AG04450 (cell line): ENCODE data around the gene ATP1A1. TPM values are rescaled to one million over a fixed set of nuclear protein-coding genes. Genes with fewer than 3 reads are reported as not detected.

Source experiments
- CTCF ChIA-PET: fragments of 300-600, 350-600 bp; formaldehyde crosslinking; extraction: SDS; loops from one replicate; lab custom pipeline; 2022; ENCODE audit warnings: antibody characterized with exemption, inconsistent platforms; lab: Charles Lee
- POLR2A ChIA-PET: fragments of 350-600 bp; formaldehyde crosslinking; extraction: SDS; loops from one replicate; lab custom pipeline; 2021; ENCODE audit warnings: antibody characterized with exemption, inconsistent platforms; lab: Yijun Ruan, JAX
- DNase-seq: peaks from one replicate; pipeline ENCODE4 v3.0.0-alpha.2; 2011; ENCODE audit warnings: low read depth, low spot score
- H3K27ac ChIP-seq: one replicate; pipeline ENCODE4 v1.5.1; 2012; ENCODE audit warnings: low read depth, low read length, control low read depth
- H3K27me3 ChIP-seq: one replicate; pipeline ENCODE4 v1.6.0; 2012; ENCODE audit warnings: low read length; ENCODE audit not compliant: control insufficient read depth, insufficient read depth
- H3K4me3 ChIP-seq: 2 replicates; pipeline ENCODE4 v1.5.1; 2011; ENCODE audit warnings: mild to moderate bottlenecking, low read depth, low read length, control low read depth
- H3K9me3 ChIP-seq: 2 replicates; pipeline ENCODE4 v1.5.1; 2012; ENCODE audit warnings: low read length; ENCODE audit not compliant: control insufficient read depth, insufficient read depth
- polyA plus RNA-seq: library from polyadenylated mRNA; depleted of rRNA; stranded (reverse); fragments of >200 nt; gene quantifications from 2 replicates; pipeline ENCODE4 v1.2.3, GENCODE V29; 2011
- TF ChIP-seq, protein P1 (sequence below): IDR thresholded peaks from 2 replicates; pipeline ENCODE4 v1.5.1; 2011; ENCODE audit warnings: low read depth, low read length, control low read depth, inconsistent platforms

ATP1A1 gene
- polyA plus RNA-seq, 1 experiment = 194 TPM

DNA sequence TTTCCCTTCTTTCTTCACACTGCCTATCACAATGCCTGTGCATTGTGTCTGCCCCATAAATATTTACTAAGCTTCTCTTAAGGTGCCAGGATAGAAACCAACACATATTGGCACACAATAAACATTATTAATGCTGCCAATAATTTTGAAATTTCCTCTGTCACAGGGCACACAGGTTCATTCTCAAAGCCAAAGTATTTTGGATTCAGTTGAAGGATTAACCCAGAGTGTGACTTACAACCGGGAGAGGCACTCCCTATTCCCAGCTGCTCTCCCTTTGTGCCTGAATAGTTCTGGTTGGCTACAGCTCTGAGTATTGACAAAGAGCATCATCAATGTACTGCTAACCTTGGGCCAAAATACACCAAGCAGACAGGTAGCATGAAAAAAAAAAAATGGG lies 46.6 kb upstream of the ATP1A1 start:
- DNase-seq = no peak
- ChIA-PET POLR2A (no interaction called here), CTCF (interaction anchor here (0.7 kb wide), 1 partner anchor 187 kb away, joined by 5 read pairs; no protein-coding TSS in a partner anchor)
- TF ChIP-seq, protein P1, sequence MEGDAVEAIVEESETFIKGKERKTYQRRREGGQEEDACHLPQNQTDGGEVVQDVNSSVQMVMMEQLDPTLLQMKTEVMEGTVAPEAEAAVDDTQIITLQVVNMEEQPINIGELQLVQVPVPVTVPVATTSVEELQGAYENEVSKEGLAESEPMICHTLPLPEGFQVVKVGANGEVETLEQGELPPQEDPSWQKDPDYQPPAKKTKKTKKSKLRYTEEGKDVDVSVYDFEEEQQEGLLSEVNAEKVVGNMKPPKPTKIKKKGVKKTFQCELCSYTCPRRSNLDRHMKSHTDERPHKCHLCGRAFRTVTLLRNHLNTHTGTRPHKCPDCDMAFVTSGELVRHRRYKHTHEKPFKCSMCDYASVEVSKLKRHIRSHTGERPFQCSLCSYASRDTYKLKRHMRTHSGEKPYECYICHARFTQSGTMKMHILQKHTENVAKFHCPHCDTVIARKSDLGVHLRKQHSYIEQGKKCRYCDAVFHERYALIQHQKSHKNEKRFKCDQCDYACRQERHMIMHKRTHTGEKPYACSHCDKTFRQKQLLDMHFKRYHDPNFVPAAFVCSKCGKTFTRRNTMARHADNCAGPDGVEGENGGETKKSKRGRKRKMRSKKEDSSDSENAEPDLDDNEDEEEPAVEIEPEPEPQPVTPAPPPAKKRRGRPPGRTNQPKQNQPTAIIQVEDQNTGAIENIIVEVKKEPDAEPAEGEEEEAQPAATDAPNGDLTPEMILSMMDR = no peak
- H3K27me3 ChIP-seq = peaks cover 3% of the 10 kb centered on the region
- no peak overlapping the region for H3K27ac ChIP-seq
- H3K4me3 ChIP-seq = no peak overlapping the region
- H3K9me3 ChIP-seq = no peaks in the 10 kb centered on the region

DNA sequence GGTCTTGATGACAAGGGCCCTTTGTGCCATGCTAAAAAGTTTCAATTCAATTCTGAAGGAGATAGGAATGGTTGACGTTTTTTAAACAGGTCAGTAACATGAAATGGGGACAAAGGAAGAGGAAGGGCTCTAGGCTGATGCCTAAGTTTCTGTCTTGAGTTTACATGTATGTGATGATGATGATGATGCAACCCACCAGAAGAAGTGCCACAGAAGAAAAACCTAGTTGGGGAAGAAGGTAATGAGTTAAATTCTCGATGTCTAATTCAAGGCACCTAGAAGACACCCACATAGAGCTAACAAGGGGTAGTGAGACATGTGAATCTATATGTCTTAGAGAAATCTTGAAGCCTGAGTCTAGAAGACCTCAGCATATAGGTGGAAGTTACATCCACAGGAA lies 44.4 kb upstream of the ATP1A1 start:
- CTCF ChIA-PET = no interaction called here
- Histone ChIP-seq H3K9me3 (no peaks in the 10 kb centered on the region), H3K27ac (no peak overlapping the region), H3K27me3 (no peaks in the 10 kb centered on the region), H3K4me3 (no peak overlapping the region)
- POLR2A ChIA-PET = no interaction called here
- TF ChIP-seq, protein P1 = no peak
- DNase-seq = no peak

DNA sequence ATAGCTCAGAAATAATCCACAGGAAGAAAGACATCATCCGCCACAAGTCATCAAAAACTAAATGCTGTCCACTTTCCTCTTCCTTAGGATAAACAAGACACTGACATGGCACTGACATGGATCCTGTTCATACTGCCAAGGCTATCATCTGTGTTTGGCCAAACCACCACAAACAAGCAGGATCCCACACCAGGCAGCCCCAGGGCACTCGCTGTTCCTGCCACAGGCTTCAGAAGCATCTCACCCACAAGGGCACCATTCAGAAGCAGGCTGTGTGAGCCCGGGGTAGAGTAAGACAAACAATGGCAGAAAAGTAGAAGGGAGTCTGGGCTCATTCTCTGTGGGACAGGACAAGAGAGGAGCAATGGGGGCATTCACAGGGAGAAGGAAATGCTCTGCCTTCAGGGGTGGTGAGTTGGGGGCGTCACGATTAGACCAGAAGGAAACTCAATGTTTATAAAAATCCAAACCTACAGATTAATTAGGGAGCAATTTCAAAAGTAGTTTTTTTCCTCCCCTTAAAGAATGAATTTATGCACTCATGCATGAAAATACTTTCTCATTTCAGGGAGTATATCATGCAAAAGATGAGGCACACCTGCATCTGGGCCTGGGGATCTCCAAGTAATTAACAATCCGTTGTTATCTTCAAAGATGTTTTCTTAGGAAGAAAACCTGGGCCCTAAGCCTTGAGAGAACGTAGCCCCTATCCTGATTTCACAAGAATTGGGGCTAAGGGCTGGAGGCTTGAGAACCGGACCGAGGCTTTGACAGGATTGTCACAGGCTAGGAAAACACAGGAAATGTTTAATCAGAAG lies 43.3 kb upstream of the ATP1A1 start:
- CTCF ChIA-PET = no interaction called here
- Histone ChIP-seq H3K27me3 (no peaks in the 10 kb centered on the region), H3K27ac (no peak overlapping the region), H3K9me3 (no peaks in the 10 kb centered on the region), H3K4me3 (no peak overlapping the region)
- TF ChIP-seq, protein P1 = no peak
- no peak for DNase-seq
- POLR2A ChIA-PET = no interaction called here

DNA sequence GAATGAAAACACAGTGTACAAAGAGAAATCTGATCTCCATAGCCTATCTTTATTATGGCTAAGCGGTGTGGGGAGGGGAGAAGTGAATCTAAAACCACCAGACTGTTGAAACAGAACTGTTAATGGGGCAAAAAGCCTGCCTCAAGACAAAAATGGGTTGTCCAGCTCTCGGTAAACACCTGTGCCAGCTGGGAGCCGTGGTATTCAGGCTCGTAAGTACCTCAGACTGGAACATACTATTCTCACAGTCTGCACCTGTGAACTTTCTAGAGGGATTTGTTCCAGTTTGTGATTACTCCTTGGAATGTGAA lies 42.7 kb upstream of the ATP1A1 start:
- Histone ChIP-seq H3K4me3 (no peak overlapping the region), H3K27ac (no peak overlapping the region), H3K27me3 (no peaks in the 10 kb centered on the region), H3K9me3 (no peaks in the 10 kb centered on the region)
- ChIA-PET CTCF (no interaction called here), POLR2A (no interaction called here)
- TF ChIP-seq, protein P1 = no peak
- no peak for DNase-seq

DNA sequence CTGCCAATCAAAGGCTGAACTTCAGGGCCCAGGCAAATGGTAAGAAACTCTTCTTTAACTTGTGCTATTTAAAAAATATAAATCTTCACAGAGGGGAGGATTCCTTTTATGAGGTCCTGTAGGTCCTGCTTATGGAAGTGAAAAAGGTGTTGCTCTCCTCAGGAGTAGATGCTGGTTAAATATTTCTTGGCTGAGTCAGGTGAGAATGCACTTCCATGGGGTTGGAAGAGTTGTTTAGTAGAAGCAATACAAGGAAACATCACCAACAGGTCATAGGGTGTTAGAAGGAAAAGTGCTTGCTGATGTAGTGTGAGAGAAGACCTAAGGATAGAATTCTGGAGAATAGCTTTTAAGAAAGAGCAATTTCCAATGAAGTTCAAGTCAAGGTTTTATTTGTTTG lies 42.2 kb upstream of the ATP1A1 start:
- Histone ChIP-seq H3K4me3 (no peak overlapping the region), H3K9me3 (no peaks in the 10 kb centered on the region), H3K27ac (no peak overlapping the region), H3K27me3 (no peaks in the 10 kb centered on the region)
- TF ChIP-seq, protein P1 = no peak
- no peak for DNase-seq
- POLR2A ChIA-PET = no interaction called here
- CTCF ChIA-PET = no interaction called here
